GM21528 (cell line): ENCODE results near the gene MXRA5.
"Not testable (repeated sequence)": the region's sequence is repeated elsewhere in the genome, so short reads cannot be mapped to it uniquely, and the experiment has no call there.

Source experiments
- ATAC-seq: cut with Tn5 transposase; IDR thresholded peaks from one replicate; pipeline ENCODE4 v1.9.1; 2021; ENCODE audit warnings: mild to moderate bottlenecking, moderate library complexity; ENCODE audit not compliant: unreplicated experiment, low FRiP score

The MXRA5 gene

DNA sequence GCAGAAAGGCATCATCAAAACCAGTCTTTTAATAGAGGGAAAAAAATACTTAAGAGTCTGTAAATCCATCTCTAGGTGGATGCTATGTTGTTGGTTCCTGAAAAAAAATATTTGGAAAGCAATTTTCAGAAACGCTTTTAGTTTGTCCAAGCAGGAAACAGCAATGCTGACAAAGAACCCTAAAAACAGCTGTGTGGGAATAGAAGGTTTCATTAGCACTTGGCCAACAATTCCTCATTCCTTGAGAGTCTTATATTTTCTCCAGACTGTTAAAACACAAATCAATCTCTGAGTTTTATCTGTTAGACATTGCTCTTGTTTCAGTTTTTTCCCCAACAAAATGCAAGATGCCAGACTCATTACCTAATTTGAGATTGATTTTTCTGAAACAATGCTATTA, 6.4 kb downstream of the MXRA5 start:
- ATAC-seq, result no peak

DNA sequence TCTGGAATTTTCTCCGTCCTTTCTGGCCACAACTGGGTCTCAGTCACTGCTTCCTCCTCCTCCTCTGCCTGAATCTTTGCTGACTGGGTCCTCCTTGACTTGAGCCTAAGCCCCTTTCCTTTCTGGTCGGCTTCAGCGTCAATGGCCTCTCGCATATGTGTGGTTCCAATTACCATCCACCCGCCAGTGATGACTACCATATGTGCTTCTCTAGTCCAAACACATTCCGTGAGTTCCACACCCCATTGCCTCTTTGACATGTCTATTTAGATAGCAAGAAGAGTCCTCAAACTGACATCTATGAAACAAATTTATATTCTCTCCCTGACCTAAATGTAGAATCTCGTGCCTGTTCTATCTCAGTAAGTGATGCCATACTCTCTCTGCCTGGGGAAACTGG, 19.8 kb downstream of the MXRA5 start:
- no peak for ATAC-seq

DNA sequence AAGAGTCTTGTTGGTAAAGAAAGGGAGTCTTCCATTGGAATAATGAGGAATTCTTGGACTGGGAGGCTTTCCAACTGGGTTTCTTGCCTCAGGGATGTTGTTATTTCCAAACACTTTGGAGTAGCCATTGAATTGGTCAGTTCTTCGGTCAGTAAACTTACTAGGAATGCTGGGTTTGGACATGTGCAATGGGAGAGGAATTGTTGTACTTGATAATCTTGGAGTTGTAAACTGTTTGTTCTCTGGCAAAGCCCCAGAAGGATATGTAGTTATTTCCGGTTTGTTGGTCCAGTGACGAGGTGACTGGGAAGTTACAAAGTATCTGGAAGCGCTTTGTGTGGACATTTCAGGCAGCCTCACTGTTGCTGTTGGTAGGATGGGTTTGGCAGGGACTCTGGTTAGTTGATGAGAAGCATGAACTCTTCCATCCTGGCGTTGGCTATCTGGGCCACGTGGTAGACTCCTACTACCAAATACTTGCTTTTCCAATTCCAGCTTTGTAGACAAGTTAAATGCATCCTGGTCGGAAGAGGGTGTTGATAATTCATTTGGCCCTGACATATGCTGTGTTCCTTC, 25.9 kb downstream of the MXRA5 start:
- ATAC-seq, result no peak

DNA sequence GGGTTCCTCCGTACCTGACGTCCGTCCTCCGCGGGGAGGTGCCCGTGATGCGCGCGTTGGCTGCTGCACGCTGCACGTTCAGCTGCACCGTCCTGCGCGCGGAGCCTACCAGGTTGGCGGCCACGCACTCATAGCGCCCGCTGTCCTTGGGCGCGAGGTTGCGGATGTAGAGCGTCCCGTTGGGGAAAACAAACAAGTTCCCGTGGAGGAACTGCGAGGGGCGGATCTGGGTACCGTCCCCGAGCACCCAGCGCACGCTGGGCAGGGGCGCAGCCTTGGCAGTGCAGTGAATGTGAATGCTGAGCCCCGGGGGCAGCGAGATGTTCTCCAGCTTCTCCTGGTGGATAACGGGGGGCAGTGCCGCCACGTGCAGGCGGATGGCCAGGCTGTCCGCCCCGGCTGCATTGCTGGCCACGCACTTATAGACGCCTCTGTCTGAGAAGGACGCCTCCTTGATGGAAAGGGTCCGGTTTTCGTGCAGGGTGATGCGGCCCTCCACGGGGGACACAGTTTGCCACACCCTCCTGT, 29.2 kb downstream of the MXRA5 start:
- no peak for ATAC-seq

DNA sequence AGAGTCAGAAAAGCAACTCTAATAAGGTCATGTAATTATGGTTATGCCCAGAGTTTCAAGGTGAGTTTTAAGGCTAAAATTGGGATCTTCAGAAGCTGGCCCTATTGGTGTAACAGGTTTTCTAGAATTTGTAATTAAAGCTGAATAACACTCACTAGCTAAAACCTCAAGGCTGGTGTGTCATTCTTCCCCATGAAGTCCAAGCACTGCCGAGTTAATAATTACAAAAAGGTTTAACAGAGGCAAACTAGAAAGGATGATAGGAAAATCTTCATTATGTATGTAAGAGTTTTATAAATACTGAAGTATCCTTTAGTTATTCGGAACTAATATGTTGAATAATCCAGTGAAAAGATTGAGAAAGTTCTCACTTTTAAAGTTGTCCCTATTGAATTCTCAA, 34.3 kb downstream of the MXRA5 start:
- no peak for ATAC-seq

DNA sequence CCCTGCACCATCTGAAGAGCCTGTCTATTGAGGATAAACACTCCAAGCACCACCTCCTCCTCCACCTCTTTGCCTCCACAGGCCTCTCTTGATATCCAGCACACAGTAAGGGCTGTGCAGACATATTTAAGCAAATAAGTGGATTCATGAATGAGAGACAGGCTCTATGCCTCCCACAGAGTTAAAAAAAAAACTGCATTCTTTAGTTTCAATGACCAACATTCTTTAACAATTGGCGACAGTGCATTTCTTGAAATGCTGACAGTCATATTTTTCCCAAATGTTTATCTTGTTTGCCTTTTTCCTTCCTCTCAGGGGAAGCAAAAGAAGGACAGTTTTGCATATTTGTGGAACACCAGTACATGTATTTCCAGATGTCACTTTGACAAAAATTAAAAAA, 38.6 kb downstream of the MXRA5 start:
- no peak for ATAC-seq

DNA sequence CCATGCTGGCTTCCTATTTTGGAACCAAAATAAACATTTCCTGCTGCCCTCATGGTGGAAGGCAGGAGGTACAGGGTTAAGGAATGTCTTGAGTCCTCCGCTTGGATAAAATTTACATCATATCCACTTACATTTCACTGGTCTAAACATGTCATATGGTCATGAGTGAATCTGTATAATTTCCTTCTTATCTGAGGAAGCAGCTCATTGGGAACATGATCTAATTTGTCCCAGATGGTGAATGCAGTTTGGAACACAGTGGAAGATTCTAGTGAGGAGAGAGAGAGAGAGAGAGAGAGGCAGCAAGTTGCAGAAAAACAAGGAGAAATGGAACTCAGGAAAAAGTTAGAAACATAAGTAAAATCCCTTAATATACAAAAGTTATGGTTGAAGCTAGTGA, 46.8 kb downstream of the MXRA5 start:
- no peak for ATAC-seq

DNA sequence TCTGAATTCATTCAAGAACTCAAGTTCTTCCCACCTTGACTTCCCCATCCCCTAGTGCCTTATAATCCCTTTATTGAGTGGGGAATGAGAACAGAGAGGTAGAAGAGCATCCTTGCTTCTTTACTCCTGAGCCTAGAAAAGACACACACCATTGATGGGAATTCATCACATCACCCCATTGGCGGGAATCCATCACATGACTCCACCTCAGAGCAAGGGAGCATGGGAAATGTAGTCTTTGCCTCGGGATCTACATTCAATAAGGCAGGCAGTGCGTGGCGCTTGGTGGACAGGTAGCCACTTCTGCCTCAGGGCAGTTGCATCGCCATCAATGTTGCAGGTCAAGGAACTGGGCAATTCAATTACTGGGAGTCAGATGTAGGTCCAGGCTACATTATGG, 50.7 kb downstream of the MXRA5 start:
- no peak for ATAC-seq

DNA sequence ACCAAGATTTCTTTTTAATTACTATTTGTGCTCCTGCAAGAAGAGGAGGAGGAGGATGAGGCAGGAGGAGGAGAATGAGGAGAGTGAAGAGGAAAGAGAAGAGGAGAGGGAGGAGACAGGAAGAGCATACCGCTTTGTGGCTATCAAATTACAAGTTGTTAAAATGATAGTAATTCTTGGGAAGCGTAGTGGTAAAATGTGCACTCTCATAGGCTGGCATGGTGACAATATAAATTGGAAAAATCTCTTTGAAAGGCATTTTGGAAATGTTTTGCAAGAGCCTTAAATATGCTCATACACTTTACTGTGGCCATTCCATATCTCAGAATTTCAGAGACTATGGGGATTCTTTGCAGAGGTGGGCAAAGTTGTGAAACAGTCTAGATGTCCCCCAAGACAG, 53.2 kb downstream of the MXRA5 start:
- ATAC-seq, result no peak

DNA sequence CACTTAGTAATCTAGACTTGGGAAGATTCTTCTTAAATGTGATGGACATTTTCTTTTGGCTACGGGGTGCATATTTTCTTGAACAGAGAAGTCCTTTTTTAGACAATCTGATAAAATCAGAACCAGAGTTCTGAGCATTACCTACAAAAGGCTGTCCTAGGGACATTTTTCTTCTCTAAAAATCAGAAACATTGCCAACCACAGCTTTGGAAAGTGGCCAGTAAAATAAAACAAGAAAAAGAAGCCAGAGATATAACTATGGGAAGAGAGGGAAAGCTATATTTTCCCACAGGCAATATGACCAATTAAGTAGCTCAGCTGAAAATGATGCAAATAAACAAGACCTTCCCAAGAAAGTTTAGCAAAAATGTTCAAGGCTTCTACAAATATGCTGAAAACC, 55.9 kb downstream of the MXRA5 start:
- no peak for ATAC-seq

DNA sequence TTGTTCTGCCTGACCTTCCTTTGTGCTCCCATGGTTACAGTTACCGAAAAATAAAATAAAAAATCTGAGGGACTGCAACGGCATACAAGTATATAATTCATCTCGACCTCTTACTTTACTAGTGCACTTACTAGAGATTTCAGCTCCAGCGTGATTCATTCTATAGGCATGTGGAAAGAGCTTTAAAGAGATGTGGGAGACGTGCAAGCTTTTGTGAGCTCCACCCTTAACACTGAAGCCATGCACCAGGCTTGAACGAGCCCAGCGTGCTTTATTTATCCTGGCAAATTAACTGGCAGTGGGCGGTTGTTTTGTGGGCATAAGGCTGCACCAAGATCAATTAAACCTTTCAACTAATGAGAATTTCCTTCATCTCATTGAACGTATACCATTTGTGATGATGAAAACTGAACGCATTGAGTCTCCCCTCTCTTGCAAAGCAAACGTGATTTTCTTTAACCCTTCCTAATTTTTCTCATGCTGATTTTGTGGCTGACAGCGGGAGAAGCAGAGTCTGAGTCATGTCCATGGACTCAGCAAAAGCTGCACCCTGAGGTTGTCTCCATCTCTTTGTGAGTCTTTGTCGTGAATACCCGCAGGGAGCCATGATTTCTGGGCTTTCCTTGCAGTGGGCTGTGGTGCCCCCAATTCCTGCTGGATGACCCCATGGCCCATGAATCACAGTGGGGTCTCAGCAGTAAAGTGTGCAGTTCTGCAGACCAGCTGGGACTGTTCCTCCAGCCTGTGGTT, 60.1 kb downstream of the MXRA5 start:
- no peak for ATAC-seq

DNA sequence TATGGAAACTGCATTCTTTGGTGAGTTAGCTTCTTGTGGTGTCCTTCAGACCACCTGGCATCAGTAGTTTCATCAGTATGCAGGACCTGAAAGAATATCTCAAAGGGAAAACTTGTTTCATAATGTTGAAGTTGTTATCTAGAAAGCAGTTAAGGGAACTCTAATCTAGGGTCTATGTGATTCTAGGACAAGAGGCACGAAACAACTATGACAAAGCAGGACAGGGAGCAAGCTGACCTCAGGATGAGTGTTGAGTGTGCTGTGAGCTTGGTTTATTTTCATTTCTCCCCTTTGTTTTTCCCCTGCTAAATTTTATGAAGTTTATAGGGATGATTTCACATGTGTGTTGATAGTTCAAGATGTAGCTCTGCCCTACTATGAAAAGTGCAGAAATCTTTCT, 65.7 kb downstream of the MXRA5 start:
- no peak for ATAC-seq

DNA sequence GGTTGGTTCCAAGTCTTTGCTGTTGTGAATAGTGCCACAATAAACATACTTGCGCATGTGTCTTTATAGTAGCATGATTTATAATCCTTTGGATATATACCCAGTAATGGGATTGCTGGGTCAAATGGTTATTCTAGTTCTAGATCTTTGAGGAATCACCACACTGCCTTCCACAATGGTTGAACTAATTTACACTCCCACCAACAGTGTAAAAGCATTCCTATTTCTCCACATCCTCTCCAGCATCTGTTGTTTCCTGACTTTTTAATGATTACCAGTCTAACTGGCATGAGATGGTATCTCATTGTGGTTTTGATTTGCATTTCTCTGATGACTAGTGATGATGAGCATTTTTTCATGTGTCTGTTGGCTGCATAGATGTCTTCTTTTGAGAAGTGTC, 72.8 kb downstream of the MXRA5 start:
- not testable (repeated sequence) for ATAC-seq

DNA sequence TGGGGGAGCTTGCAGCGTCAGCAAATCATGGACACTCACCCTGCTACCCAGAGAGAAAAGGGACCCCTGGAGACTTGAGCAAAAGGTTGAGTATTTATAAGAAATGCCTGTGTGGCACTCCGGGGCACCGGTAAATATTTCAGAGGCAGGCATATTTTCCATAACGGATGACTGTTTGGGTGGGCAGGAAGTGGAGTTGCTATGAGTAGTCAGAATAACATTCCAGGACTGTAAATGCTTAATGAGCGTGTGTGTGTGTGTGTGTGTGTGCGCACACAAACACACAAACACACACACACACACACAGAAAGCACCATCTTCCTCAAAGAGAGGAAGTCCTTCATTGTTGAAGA, 74.6 kb downstream of the MXRA5 start:
- no peak for ATAC-seq

DNA sequence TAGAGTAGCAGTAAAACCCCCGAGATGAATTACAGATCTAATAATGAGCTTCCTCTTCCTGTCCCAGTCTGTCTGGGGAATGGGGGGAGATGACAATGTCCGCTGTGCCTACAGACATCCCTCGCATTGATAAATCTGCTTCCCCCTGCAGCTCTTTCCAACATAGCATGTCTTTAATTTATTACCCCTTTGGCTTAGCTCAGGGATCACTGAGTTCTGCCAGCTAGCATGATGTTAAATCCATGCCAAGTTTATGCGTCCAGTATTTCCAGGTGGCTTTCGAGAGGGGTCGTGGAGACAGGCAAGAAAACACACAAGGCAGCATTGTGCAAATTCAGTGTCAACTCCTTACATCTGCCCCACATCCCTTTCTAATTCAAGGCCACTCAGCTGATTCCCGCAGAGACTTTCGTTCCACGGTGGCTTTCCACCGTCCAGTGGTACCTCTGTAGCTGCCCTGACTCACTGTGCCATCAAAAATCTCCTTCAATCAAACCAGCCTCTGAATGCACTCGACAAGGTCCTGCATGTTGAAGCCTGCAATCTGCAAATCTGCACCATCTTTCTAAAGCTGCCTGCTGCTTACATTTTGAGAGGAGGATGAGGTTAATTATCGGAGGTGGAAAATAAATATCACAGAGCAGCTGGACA, 75.1 kb downstream of the MXRA5 start:
- ATAC-seq, result no peak

DNA sequence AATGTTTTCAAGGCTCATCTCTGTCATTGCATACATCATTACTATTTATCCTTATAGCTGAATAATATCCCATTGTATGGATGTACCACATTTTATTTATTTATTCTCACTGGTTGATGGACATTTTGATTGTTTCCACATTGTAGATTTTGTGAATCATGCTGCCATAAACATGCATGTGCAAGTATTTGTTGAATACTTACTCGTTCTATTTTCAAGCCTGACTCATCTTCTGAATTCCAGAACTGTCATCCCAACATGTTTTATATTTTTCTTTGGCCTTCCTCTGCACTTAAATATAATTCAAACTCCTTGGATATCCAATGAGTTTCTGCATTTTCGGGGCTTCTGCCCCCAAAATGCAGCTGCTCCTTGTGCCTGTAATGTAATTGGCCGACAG, 77.6 kb downstream of the MXRA5 start:
- no peak for ATAC-seq

DNA sequence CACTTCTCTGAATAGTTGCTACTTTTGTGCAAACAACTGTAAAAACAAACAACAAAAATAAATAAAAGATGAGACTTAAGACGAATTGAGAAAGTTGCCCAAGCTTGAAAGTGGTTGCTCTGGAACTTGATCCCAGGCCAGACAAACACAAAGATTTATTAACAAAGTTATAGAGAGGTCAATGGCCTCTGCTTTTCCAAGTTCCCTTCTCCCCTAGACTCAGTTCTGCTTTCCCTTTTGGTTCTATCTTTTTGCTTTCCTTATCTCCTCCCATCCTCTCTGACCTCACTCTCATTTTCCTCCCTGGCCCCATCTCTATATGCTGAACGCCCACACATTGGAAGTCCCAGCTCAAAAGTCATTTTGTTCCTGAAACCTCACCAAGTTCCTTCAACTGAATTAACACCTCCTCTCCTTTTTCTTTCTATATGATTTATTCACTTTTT, 82.7 kb downstream of the MXRA5 start:
- no peak for ATAC-seq

DNA sequence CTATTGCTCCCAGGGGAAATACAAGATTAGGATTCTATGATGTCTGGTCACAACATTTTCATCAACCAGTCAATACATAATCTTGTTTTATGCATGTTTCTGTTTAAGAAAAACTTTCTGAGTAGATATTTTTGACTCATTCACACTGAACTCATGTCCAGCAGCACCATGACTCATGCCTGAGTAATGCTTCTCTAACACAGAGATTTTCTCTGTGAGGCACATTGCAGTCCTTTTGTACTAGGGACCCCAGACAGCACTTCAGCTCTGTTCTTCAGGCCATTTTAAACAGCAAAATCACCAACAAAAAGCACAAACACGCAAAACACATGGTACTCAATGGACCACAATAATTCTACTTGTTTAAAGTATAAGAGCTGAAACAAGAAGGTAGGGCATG, 83.6 kb downstream of the MXRA5 start:
- ATAC-seq, result no peak
